Anterior cingulate cortex (tissue), 58 donors: ENCODE results near the gene FOXO3.

Experiments used
- DNase-seq, 58 donors: peaks; one replicate each; lab custom pipeline; 2025; lab: John Stamatoyannopoulos, UW

The FOXO3 gene

GRCh38 chr6:108727966-108728730, 167.4 kb downstream of the FOXO3 start:
- DNase-seq, result no peak

GRCh38 chr6:108728826-108729225, 168.1 kb downstream of the FOXO3 start:
- DNase-seq, result no peak

- DNase-seq, result no peak
Measured at GRCh38 chr6:108730635-108731515, 170.2 kb downstream of the FOXO3 start.

GRCh38 chr6:108732091-108732870, 171.6 kb downstream of the FOXO3 start:
- no peak for DNase-seq

GRCh38 chr6:108733051-108733450, 172.3 kb downstream of the FOXO3 start:
- DNase-seq, result no peak

- DNase-seq, result no peak
Measured at GRCh38 chr6:108733706-108734265, 173.1 kb downstream of the FOXO3 start.
